ENCODE data around the gene CMSS1.

DNA sequence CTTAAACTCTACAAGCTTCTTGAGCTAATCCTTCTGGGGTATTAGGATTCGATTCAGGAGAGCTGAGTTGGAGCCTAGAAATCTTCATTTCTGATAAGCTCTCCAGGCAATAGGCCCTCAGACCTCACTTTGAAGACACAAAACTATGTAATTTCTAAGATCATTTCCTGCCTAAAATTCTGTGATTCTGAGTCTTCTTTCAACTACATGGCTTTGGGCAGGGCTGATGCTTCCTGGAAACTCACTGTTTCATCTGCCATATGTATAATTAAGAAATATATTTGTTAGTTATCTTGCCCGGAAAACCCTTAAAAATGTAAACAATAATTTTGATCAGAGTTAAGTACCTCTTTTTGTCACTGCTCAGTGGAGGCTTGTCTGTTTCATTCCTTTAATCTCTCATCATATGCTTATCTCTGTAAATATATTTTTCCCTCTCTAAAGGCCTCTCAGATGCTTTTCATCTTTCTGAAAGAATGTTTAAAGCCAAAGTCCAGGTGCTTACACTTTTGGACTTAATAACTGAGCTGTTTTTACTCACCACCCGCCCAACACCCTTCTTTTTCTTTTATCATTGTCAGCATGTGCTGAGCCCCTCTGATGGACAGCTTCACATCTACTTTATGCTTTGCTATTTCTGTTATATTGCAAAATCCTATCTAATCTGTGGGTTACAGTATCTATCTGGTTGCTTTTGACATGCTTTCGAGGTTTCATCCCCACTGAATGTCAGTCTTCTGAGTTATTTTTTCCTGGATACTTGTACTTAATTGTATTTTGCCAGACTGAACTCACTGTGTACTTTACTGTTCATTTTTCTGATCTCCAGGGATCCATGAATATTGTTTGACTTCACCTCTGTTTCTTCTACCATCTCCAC is 258.4 kb downstream of the CMSS1 start:
- TF ChIP-seq, protein P1, sequence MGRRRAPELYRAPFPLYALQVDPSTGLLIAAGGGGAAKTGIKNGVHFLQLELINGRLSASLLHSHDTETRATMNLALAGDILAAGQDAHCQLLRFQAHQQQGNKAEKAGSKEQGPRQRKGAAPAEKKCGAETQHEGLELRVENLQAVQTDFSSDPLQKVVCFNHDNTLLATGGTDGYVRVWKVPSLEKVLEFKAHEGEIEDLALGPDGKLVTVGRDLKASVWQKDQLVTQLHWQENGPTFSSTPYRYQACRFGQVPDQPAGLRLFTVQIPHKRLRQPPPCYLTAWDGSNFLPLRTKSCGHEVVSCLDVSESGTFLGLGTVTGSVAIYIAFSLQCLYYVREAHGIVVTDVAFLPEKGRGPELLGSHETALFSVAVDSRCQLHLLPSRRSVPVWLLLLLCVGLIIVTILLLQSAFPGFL (CRISPR knock-in tag; IDR thresholded peaks at IDR 0.05; ENCODE audit: borderline replicate concordance): no peak
- TF ChIP-seq, protein P2, sequence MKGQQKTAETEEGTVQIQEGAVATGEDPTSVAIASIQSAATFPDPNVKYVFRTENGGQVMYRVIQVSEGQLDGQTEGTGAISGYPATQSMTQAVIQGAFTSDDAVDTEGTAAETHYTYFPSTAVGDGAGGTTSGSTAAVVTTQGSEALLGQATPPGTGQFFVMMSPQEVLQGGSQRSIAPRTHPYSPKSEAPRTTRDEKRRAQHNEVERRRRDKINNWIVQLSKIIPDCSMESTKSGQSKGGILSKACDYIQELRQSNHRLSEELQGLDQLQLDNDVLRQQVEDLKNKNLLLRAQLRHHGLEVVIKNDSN (CRISPR knock-in tag; IDR thresholded peaks at IDR 0.05): no peak
- TF ChIP-seq, protein P3, sequence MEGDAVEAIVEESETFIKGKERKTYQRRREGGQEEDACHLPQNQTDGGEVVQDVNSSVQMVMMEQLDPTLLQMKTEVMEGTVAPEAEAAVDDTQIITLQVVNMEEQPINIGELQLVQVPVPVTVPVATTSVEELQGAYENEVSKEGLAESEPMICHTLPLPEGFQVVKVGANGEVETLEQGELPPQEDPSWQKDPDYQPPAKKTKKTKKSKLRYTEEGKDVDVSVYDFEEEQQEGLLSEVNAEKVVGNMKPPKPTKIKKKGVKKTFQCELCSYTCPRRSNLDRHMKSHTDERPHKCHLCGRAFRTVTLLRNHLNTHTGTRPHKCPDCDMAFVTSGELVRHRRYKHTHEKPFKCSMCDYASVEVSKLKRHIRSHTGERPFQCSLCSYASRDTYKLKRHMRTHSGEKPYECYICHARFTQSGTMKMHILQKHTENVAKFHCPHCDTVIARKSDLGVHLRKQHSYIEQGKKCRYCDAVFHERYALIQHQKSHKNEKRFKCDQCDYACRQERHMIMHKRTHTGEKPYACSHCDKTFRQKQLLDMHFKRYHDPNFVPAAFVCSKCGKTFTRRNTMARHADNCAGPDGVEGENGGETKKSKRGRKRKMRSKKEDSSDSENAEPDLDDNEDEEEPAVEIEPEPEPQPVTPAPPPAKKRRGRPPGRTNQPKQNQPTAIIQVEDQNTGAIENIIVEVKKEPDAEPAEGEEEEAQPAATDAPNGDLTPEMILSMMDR (IDR thresholded peaks at IDR 0.05): no peak
- TF ChIP-seq, protein P4, sequence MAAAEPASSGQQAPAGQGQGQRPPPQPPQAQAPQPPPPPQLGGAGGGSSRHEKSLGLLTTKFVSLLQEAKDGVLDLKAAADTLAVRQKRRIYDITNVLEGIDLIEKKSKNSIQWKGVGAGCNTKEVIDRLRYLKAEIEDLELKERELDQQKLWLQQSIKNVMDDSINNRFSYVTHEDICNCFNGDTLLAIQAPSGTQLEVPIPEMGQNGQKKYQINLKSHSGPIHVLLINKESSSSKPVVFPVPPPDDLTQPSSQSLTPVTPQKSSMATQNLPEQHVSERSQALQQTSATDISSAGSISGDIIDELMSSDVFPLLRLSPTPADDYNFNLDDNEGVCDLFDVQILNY (CRISPR knock-in tag; IDR thresholded peaks at IDR 0.05): no peak
- TF ChIP-seq ZNF671 (CRISPR knock-in tag; IDR thresholded peaks at IDR 0.05): no peak
- TF ChIP-seq JUN (CRISPR knock-in tag; IDR thresholded peaks at IDR 0.05): no peak
- TF ChIP-seq, protein P5, sequence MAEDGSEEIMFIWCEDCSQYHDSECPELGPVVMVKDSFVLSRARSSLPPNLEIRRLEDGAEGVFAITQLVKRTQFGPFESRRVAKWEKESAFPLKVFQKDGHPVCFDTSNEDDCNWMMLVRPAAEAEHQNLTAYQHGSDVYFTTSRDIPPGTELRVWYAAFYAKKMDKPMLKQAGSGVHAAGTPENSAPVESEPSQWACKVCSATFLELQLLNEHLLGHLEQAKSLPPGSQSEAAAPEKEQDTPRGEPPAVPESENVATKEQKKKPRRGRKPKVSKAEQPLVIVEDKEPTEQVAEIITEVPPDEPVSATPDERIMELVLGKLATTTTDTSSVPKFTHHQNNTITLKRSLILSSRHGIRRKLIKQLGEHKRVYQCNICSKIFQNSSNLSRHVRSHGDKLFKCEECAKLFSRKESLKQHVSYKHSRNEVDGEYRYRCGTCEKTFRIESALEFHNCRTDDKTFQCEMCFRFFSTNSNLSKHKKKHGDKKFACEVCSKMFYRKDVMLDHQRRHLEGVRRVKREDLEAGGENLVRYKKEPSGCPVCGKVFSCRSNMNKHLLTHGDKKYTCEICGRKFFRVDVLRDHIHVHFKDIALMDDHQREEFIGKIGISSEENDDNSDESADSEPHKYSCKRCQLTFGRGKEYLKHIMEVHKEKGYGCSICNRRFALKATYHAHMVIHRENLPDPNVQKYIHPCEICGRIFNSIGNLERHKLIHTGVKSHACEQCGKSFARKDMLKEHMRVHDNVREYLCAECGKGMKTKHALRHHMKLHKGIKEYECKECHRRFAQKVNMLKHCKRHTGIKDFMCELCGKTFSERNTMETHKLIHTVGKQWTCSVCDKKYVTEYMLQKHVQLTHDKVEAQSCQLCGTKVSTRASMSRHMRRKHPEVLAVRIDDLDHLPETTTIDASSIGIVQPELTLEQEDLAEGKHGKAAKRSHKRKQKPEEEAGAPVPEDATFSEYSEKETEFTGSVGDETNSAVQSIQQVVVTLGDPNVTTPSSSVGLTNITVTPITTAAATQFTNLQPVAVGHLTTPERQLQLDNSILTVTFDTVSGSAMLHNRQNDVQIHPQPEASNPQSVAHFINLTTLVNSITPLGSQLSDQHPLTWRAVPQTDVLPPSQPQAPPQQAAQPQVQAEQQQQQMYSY (CRISPR knock-in tag; IDR thresholded peaks at IDR 0.05): no peak
- no peak for TF ChIP-seq CREM (CRISPR knock-in tag; IDR thresholded peaks at IDR 0.05)
- TF ChIP-seq, protein P6, sequence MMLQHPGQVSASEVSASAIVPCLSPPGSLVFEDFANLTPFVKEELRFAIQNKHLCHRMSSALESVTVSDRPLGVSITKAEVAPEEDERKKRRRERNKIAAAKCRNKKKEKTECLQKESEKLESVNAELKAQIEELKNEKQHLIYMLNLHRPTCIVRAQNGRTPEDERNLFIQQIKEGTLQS (CRISPR knock-in tag; conservative IDR thresholded peaks at IDR 0.05): no peak
- no peak for TF ChIP-seq ZNF317 (CRISPR knock-in tag; IDR thresholded peaks at IDR 0.05; ENCODE audit: borderline replicate concordance, low read depth)
